Neural cell (in vitro differentiated cells): ENCODE data around the gene CCDC106.

ENCODE experiments used
- EP300 ChIP-seq: fragments of 450-650 bp; conservative IDR thresholded peaks from 2 replicates; pipeline ENCODE4 v1.6.1; 2014; ENCODE audit warnings: antibody characterized with exemption, mild to moderate bottlenecking, moderate library complexity; ENCODE audit not compliant: poor library complexity, severe bottlenecking
- RAD21 ChIP-seq: fragments of 450-650 bp; conservative IDR thresholded peaks from 2 replicates; pipeline ENCODE4 v1.6.1; 2014; ENCODE audit warnings: antibody characterized with exemption, mild to moderate bottlenecking, moderate library complexity

DNA sequence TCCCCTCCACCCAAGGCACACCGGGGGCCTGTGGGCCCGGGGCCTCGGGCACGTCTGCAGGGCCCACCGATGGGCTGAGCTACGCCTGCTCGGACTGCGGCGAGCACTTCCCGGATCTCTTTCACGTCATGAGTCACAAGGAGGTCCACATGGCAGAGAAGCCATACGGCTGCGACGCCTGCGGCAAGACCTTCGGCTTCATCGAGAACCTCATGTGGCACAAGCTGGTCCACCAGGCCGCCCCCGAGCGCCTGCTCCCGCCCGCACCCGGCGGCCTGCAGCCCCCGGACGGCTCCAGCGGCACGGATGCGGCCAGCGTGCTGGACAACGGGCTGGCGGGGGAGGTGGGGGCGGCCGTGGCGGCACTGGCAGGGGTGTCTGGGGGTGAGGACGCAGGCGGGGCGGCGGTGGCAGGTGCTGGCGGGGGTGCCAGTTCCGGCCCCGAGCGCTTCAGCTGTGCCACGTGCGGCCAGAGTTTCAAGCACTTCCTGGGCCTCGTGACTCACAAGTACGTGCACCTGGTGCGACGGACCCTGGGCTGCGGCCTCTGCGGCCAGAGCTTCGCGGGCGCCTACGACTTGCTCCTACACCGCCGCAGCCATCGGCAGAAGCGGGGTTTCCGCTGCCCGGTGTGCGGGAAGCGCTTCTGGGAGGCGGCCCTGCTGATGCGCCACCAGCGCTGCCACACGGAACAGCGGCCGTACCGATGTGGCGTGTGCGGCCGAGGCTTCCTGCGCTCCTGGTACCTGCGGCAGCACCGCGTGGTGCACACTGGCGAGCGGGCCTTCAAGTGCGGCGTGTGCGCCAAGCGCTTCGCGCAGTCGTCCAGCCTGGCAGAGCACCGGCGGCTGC is 32.2 kb upstream of the CCDC106 start:
- TF ChIP-seq EP300 (no peak), RAD21 (no peak)
